Natural killer cell (primary cell): ENCODE data around the gene RFC3. TPM values are rescaled to one million over a fixed set of nuclear protein-coding genes. Genes with fewer than 3 reads are reported as not detected.

ENCODE experiments used
- ATAC-seq, 3 donors: fragments of 150-1000 bp in 2 of 3; fragments of 200-7000 bp in 1 of 3; cut with Tn5 transposase; 1 replicate in 1 of 3; 2 replicates in 2 of 3; pipeline ENCODE4 v1.10.0; 2021; ENCODE audit warnings: mild to moderate bottlenecking in 2 of 3, moderate library complexity in 2 of 3
- DNase-seq, 2 donors: peaks; one replicate each; pipeline versions ENCODE4 v3.0.0 to v3.0.0-alpha.2; 2013 to 2021; ENCODE audit warnings: mixed read lengths in 1 of 2
- H3K27ac ChIP-seq: one replicate; pipeline ENCODE4 v1.5.1; 2013; ENCODE audit warnings: mild to moderate bottlenecking, low read length
- H3K27me3 ChIP-seq: one replicate; pipeline ENCODE4 v1.6.1; 2013; ENCODE audit warnings: low read length; ENCODE audit not compliant: control insufficient read depth, insufficient read depth
- H3K36me3 ChIP-seq: one replicate; pipeline ENCODE4 v1.6.1; 2013; ENCODE audit warnings: low read length; ENCODE audit not compliant: control insufficient read depth, insufficient read depth
- H3K4me1 ChIP-seq: one replicate; pipeline ENCODE4 v1.6.1; 2013; ENCODE audit warnings: low read length; ENCODE audit not compliant: control insufficient read depth, insufficient read depth
- H3K4me3 ChIP-seq: one replicate; pipeline ENCODE4 v1.5.1; 2013; ENCODE audit warnings: low read length
- H3K9me3 ChIP-seq: one replicate; pipeline ENCODE4 v1.6.1; 2013; ENCODE audit warnings: low read length; ENCODE audit not compliant: control insufficient read depth, insufficient read depth
- H3K27ac Mint-ChIP-seq, 2 donors: one replicate each; pipeline ENCODE4 v1.8.0; 2022; ENCODE audit warnings: mild to moderate bottlenecking in 2 of 2, mixed read lengths in 2 of 2, moderate library complexity in 1 of 2
- H3K27me3 Mint-ChIP-seq, 2 donors: one replicate each; pipeline ENCODE4 v1.8.0; 2022; ENCODE audit warnings: low read depth in 2 of 2, mixed read lengths in 2 of 2
- H3K36me3 Mint-ChIP-seq: one replicate; pipeline ENCODE4 v1.8.0; 2022; ENCODE audit warnings: mixed read lengths
- H3K4me1 Mint-ChIP-seq, 2 donors: one replicate each; pipeline ENCODE4 v1.8.0; 2022; ENCODE audit warnings: mixed read lengths in 2 of 2
- H3K4me3 Mint-ChIP-seq: one replicate; pipeline ENCODE4 v1.8.0; 2022; ENCODE audit warnings: mild to moderate bottlenecking, moderate library complexity, mixed read lengths
- H3K9me3 Mint-ChIP-seq, 2 donors: one replicate each; pipeline ENCODE4 v1.8.0; 2022; ENCODE audit warnings: mixed read lengths in 2 of 2
- CTCF ChIP-seq: fragments of 200-600 bp; IDR thresholded peaks from one replicate; pipeline ENCODE4 v1.8.0; 2022; ENCODE audit warnings: antibody characterized with exemption
- WGBS: methylation state at CpG from one replicate; pipeline ENCODE4 v1.1.7; 2013; ENCODE audit warnings: missing lambda C conversion rate; ENCODE audit not compliant: insufficient coverage; 5-methylcytosine and 5-hydroxymethylcytosine counted together
- intact Hi-C: fragments of 100-400 bp; cut with micrococcal nuclease; formaldehyde crosslinking; loops from one replicate; pipeline ENCODE4 v1.14.2; 2022
- total RNA-seq, 4 donors: library from RNA; stranded (reverse); fragments of 120-200 nt in 1 of 4; gene quantifications; one replicate each; pipeline versions ENCODE4 v1.2.3 to v1.2.4, GENCODE V29; 2013 to 2022

RFC3 gene
- total RNA-seq, 3 donors from 2014 or later (not counting 1 experiment from before 2014, with no cell fraction given) = 5.5 to 7.0 (median 6.8) TPM

GRCh38 chr13:33784738-33785137, 33.2 kb upstream of the RFC3 start:
- Histone ChIP-seq H3K4me1 (peaks cover 7% of the 10 kb centered on the region), H3K27me3 (no peaks in the 10 kb centered on the region), H3K36me3 (no peaks in the 10 kb centered on the region), H3K4me3 (no peak overlapping the region), H3K27ac (no peak overlapping the region), H3K9me3 (no peaks in the 10 kb centered on the region)
- DNase-seq (no peak), ATAC-seq (no peak)
- Mint-ChIP-seq H3K4me3 (no peak overlapping the region), H3K27ac (no peak overlapping the region), H3K36me3 (no peaks in the 10 kb centered on the region), H3K27me3 (peaks cover 10 to 11% of the 10 kb centered on the region in 2 donors), H3K4me1 (peaks cover 7 to 15% of the 10 kb centered on the region in 2 donors), H3K9me3 (peaks cover 2 to 4% of the 10 kb centered on the region in 2 donors)
- intact Hi-C loops = no loop called here
- 100% methylated on average over 1 of the region's 1 CpG for WGBS
- no peak for TF ChIP-seq CTCF

GRCh38 chr13:33785384-33785783, 32.6 kb upstream of the RFC3 start:
- peak in 1 of 3 donors; percentile 47 for ATAC-seq
- no peaks in the 10 kb centered on the region for H3K36me3 Mint-ChIP-seq
- DNase-seq = no peak
- 89% methylated on average over 1 of the region's 1 CpG for WGBS
- intact Hi-C loops = no loop called here
- H3K4me3 Mint-ChIP-seq = no peak overlapping the region
- no peak overlapping the region for H3K27ac ChIP-seq
- H3K4me3 ChIP-seq = no peak overlapping the region
- peaks cover 7 to 15% of the 10 kb centered on the region in 2 donors for H3K4me1 Mint-ChIP-seq
- no peaks in the 10 kb centered on the region for H3K36me3 ChIP-seq
- TF ChIP-seq CTCF = no peak
- H3K27me3 ChIP-seq = no peaks in the 10 kb centered on the region
- H3K27ac Mint-ChIP-seq = no peak overlapping the region
- H3K9me3 ChIP-seq = no peaks in the 10 kb centered on the region
- peaks cover 5 to 13% of the 10 kb centered on the region in 2 donors for H3K27me3 Mint-ChIP-seq
- peaks cover 7% of the 10 kb centered on the region for H3K4me1 ChIP-seq
- peaks cover 2 to 4% of the 10 kb centered on the region in 2 donors for H3K9me3 Mint-ChIP-seq

- peak in 1 of 2 donors; percentile 56 for DNase-seq
- no peaks in the 10 kb centered on the region for H3K27me3 ChIP-seq
- peak overlapping the region; percentile 38 to 77 for H3K27ac Mint-ChIP-seq
- H3K9me3 Mint-ChIP-seq = peaks cover 2 to 3% of the 10 kb centered on the region in 2 donors
- TF ChIP-seq CTCF = no peak
- WGBS = 19% methylated on average over 2 of the region's 6 CpGs
- peaks cover 7 to 15% of the 10 kb centered on the region in 2 donors for H3K4me1 Mint-ChIP-seq
- H3K27me3 Mint-ChIP-seq = peaks cover 0 to 6% of the 10 kb centered on the region in 2 donors
- no peaks in the 10 kb centered on the region for H3K9me3 ChIP-seq
- H3K4me3 Mint-ChIP-seq = peak overlapping the region; percentile 83
- peak overlapping the region; percentile 42 for H3K4me3 ChIP-seq
- peak; percentile 62 to 68 (median 68) for ATAC-seq
- peak overlapping the region; percentile 64 for H3K27ac ChIP-seq
- peaks cover 7% of the 10 kb centered on the region for H3K4me1 ChIP-seq
- intact Hi-C loops = no loop called here
- no peaks in the 10 kb centered on the region for H3K36me3 ChIP-seq
- no peaks in the 10 kb centered on the region for H3K36me3 Mint-ChIP-seq
Measured at GRCh38 chr13:33787051-33787591, 30.8 kb upstream of the RFC3 start.

GRCh38 chr13:33789066-33789606, 28.8 kb upstream of the RFC3 start:
- no peaks in the 10 kb centered on the region for H3K27me3 ChIP-seq
- no peak for TF ChIP-seq CTCF
- no peak overlapping the region for H3K4me3 ChIP-seq
- peaks cover 7% of the 10 kb centered on the region for H3K4me1 ChIP-seq
- no peaks in the 10 kb centered on the region for H3K9me3 ChIP-seq
- no peak overlapping the region for H3K27ac ChIP-seq
- H3K36me3 Mint-ChIP-seq = no peaks in the 10 kb centered on the region
- WGBS = no CpG with 5 or more reads among the region's 1 CpG
- H3K4me3 Mint-ChIP-seq = no peak overlapping the region
- H3K27ac Mint-ChIP-seq = no peak overlapping the region
- DNase-seq = no peak
- peaks cover 0 to 6% of the 10 kb centered on the region in 2 donors for H3K27me3 Mint-ChIP-seq
- intact Hi-C loops = no loop called here
- no peaks in the 10 kb centered on the region for H3K36me3 ChIP-seq
- ATAC-seq = no peak
- H3K9me3 Mint-ChIP-seq = peaks cover 6 to 7% of the 10 kb centered on the region in 2 donors
- H3K4me1 Mint-ChIP-seq = peaks cover 7 to 15% of the 10 kb centered on the region in 2 donors
